Pancreas (tissue), 10 donors: ENCODE results near the gene PPIL6. TPM values are rescaled to one million over a fixed set of nuclear protein-coding genes. Genes with fewer than 3 reads are reported as not detected.

ENCODE experiments used
- ATAC-seq, 4 donors: fragments of 200-7000 bp; cut with Tn5 transposase; one replicate each; pipeline versions ENCODE4 v1.8.0 to v1.9.1; 2020; ENCODE audit warnings: mild to moderate bottlenecking in 4 of 4, moderate library complexity in 4 of 4
- DNase-seq, 6 donors: peaks; one replicate each; pipeline ENCODE4 v3.0.0-alpha.2; 2020
- FAIRE-seq: peaks from 2 replicates; lab custom pipeline; 2012; peaks lifted over from hg19 to GRCh38; lab: Jason Lieb, UNC
- H3K27ac ChIP-seq, 4 donors: fragments of 200-600 bp; sonication (generic); 1 replicate in 3 of 4; 2 replicates in 1 of 4; pipeline versions ENCODE4 v1.5.0 to v1.8.0; 2020
- H3K27me3 ChIP-seq, 4 donors: fragments of 200-600 bp; one replicate each; pipeline ENCODE4 v1.8.0; 2021
- H3K36me3 ChIP-seq, 3 donors: fragments of 200-600 bp; sonication (generic) in 1 of 3; one replicate each; pipeline versions ENCODE4 v1.5.0 to v1.8.0; 2020 to 2021
- H3K4me1 ChIP-seq, 3 donors: fragments of 200-600 bp; one replicate each; pipeline ENCODE4 v1.8.0; 2021
- H3K4me3 ChIP-seq, 4 donors: fragments of 200-600 bp; sonication (generic) in 2 of 4; one replicate each; pipeline versions ENCODE4 v1.5.0 to v1.8.0; 2020 to 2021
- H3K9me3 ChIP-seq, 4 donors: fragments of 200-600 bp; one replicate each; pipeline ENCODE4 v1.8.0; 2021
- WGBS, 2 donors: extraction: QIAGEN DNeasy Blood & Tissue Kit; methylation state at CpG; one replicate each; pipeline ENCODE4 v1.1.7; 2013; 5-methylcytosine and 5-hydroxymethylcytosine counted together
- intact Hi-C, 3 donors: fragments of 100-400 bp; cut with DNase I; formaldehyde crosslinking; loops; one replicate each; pipeline versions ENCODE4 v1.11.1 to v1.14.2; 2022
- polyA plus RNA-seq, 2 donors: library from polyadenylated mRNA; stranded (reverse); fragments of 200-250 nt; gene quantifications; one replicate each; pipeline ENCODE4 v1.2.3, GENCODE V29; 2013
- total RNA-seq, 6 donors: library from RNA; stranded (reverse); fragmentation: NEBNext Ultra II Directional in 4 of 6; extraction: Animal tissue kit (Norgen Biotek cat#: 25700) in 4 of 6; gene quantifications; one replicate each; pipeline versions ENCODE4 v1.2.1 to v1.2.4, GENCODE V29; 2021 to 2023
- TF ChIP-seq, protein P1 (sequence below), 4 donors: fragments of 200-600 bp; sonication (generic) in 3 of 4; IDR thresholded peaks; one replicate each; pipeline versions ENCODE4 v1.5.0 to v1.8.0; 2021; ENCODE audit warnings: antibody characterized with exemption in 4 of 4
- donor health status: healthy with polysubstance abuse.
- donor health status: DM: no; HTN: no; CAD: no; lungs with moderate emphysema.
- donor health status: DM: no; HTN: no; CAD: no.
- donor health status: control.
- donor health status: control.
- donor health status: Bipolar disorder and iron deficiency.
- donor health status: DM: yes; HTN: yes; CAD: no.
- donor health status: DM: no; HTN: no; CAD: no.
- donor health status: DM: no; HTN: no; CAD: no.
- donor health status: DM: yes; HTN: yes; CAD: no.

Gene PPIL6
- total and polyA plus RNA-seq, 8 donors: 1.1 to 3.4 (median 2.0) TPM

DNA sequence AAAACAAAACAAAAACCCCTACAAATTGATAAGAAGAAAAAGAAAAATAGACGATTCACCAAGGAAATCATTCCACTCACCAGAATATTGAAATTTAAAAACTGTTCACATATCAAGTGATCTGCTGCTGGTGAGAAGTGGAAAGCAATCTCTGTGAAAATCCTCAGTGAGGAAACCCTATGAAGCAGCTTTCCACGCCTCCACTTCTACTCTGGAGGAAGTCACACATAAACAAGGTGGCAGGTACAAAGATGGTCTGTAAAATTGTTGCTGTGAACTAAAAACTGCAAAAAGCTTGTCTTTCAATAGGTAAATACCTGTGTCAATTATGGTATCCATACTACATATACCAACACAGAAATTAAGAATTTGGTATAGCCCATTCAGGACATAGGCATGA lies 76.7 kb downstream of the PPIL6 start:
- Histone ChIP-seq H3K27ac (no peak overlapping the region), H3K27me3 (no peaks in the 10 kb centered on the region), H3K4me1 (no peaks in the 10 kb centered on the region), H3K36me3 (peaks cover 0 to 41% (median 12%) of the 10 kb centered on the region in 3 donors), H3K9me3 (no peaks in the 10 kb centered on the region), H3K4me3 (no peak overlapping the region)
- intact Hi-C loops: no loop called here
- WGBS, 2 donors: 95 to 97% methylated on average over 2 of the region's 2 CpGs
- FAIRE-seq (no peak), DNase-seq (no peak), ATAC-seq (no peak)
- TF ChIP-seq, protein P1, sequence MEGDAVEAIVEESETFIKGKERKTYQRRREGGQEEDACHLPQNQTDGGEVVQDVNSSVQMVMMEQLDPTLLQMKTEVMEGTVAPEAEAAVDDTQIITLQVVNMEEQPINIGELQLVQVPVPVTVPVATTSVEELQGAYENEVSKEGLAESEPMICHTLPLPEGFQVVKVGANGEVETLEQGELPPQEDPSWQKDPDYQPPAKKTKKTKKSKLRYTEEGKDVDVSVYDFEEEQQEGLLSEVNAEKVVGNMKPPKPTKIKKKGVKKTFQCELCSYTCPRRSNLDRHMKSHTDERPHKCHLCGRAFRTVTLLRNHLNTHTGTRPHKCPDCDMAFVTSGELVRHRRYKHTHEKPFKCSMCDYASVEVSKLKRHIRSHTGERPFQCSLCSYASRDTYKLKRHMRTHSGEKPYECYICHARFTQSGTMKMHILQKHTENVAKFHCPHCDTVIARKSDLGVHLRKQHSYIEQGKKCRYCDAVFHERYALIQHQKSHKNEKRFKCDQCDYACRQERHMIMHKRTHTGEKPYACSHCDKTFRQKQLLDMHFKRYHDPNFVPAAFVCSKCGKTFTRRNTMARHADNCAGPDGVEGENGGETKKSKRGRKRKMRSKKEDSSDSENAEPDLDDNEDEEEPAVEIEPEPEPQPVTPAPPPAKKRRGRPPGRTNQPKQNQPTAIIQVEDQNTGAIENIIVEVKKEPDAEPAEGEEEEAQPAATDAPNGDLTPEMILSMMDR (IDR thresholded peaks at IDR 0.05): no peak

DNA sequence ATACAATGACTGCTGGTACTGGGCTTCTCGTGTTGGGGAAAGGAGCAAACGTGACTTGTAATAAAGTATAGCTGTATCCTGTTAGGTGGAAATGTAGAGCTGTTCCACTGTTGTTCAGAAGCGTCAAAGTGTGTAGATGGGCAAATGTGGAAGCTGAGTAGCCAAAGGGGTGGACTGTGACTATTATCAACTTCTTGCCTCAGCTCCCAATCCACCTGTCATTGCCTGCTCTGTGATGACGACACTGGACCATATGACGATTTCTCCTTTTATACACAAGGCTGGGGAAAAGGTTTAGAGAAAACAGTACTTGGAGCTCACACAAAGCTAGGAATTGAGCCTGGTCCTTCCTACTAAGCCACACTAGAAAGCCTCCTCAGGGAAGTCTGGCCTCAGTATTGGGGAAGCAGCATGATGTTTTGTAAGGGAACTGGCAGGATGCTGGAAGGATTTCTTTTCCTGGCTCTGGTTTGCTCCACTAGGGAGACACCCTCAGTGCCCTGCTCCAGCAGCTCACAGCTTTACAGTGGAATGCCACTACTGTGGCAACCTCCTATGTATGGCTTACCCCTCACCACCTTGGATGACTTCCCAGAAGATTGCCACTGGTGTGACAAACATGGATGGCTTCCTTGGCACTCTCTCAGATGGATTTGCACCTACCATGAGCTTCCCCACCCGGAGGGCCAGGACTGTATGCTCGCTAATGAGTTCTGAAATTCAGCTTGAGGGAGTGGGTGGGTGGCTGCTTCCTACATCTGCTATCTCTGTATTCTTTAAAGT lies 78.1 kb downstream of the PPIL6 start:
- Histone ChIP-seq H3K27ac (no peak overlapping the region), H3K9me3 (no peaks in the 10 kb centered on the region), H3K4me3 (no peak overlapping the region), H3K27me3 (no peaks in the 10 kb centered on the region), H3K36me3 (peaks cover 0 to 27% (median under 1%) of the 10 kb centered on the region in 3 donors), H3K4me1 (no peaks in the 10 kb centered on the region)
- WGBS, 2 donors: 98% methylated on average over 7 of the region's 7 CpGs
- no peak for FAIRE-seq
- TF ChIP-seq, protein P1 (IDR thresholded peaks at IDR 0.05): no peak
- intact Hi-C loops: no loop called here
- ATAC-seq: no peak
- DNase-seq: no peak

DNA sequence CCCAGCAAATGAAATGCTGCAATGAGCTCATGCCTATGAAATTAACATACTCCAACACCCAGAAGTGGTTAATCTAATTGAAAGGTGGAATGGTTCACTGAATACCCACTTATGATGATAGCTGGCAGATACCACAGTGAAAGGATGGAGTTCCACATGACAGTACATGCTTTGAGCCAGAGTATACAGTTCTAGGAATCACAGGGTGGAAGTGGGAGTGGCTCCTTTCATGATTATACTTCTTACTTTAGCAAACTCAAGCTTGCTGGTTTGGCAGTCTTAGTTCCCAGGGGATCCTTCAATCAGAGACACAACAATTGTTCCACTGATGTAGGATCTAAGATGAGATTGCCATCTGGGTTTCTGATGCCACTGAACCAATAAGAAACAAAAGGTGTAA lies 79.6 kb downstream of the PPIL6 start:
- H3K27ac ChIP-seq: no peak overlapping the region
- H3K36me3 ChIP-seq: peaks cover 0 to 17% (median 0%) of the 10 kb centered on the region in 3 donors
- no peak for DNase-seq
- TF ChIP-seq, protein P1 (IDR thresholded peaks at IDR 0.05): no peak
- no peak for FAIRE-seq
- H3K9me3 ChIP-seq: no peaks in the 10 kb centered on the region
- H3K27me3 ChIP-seq: no peaks in the 10 kb centered on the region
- no peak for ATAC-seq
- intact Hi-C loops: no loop called here
- no peaks in the 10 kb centered on the region for H3K4me1 ChIP-seq
- H3K4me3 ChIP-seq: no peak overlapping the region

- ATAC-seq: peak in 1 of 4 donors; percentile 31
- intact Hi-C loops: no loop called here
- FAIRE-seq: no peak
- Histone ChIP-seq H3K4me3 (no peak overlapping the region), H3K4me1 (no peaks in the 10 kb centered on the region), H3K27me3 (no peaks in the 10 kb centered on the region), H3K27ac (no peak overlapping the region), H3K36me3 (peaks cover 0 to 13% (median 0%) of the 10 kb centered on the region in 3 donors), H3K9me3 (no peaks in the 10 kb centered on the region)
- TF ChIP-seq, protein P1 (IDR thresholded peaks at IDR 0.05): no peak
- WGBS, 2 donors: 96% methylated on average over 1 of the region's 1 CpG
- no peak for DNase-seq
Observed at GRCh38 chr6:109360281-109360680, 80.1 kb downstream of the PPIL6 start.

GRCh38 chr6:109359248-109359647 lies 81.2 kb downstream of the PPIL6 start:
- H3K27me3 ChIP-seq: no peaks in the 10 kb centered on the region
- no peak overlapping the region for H3K27ac ChIP-seq
- H3K9me3 ChIP-seq: no peaks in the 10 kb centered on the region
- no peaks in the 10 kb centered on the region for H3K4me1 ChIP-seq
- TF ChIP-seq, protein P1 (IDR thresholded peaks at IDR 0.05): no peak
- H3K36me3 ChIP-seq: peaks cover 0 to 4% (median 0%) of the 10 kb centered on the region in 3 donors
- ATAC-seq (no peak), DNase-seq (no peak), FAIRE-seq (no peak)
- intact Hi-C loops: no loop called here
- no peak overlapping the region for H3K4me3 ChIP-seq
- WGBS, 2 donors: 96 to 99% methylated on average over 2 of the region's 2 CpGs
